ENCODE results near the gene RAB33A. TPM values are rescaled to one million over a fixed set of nuclear protein-coding genes. Genes with fewer than 3 reads are reported as not detected.
A peak's percentile ranks its signal among the peaks of the same experiment; 100 is the strongest.

RAB33A gene
- total RNA-seq = 10 to 100 TPM; 34.6 to 36.1 TPM

DNA sequence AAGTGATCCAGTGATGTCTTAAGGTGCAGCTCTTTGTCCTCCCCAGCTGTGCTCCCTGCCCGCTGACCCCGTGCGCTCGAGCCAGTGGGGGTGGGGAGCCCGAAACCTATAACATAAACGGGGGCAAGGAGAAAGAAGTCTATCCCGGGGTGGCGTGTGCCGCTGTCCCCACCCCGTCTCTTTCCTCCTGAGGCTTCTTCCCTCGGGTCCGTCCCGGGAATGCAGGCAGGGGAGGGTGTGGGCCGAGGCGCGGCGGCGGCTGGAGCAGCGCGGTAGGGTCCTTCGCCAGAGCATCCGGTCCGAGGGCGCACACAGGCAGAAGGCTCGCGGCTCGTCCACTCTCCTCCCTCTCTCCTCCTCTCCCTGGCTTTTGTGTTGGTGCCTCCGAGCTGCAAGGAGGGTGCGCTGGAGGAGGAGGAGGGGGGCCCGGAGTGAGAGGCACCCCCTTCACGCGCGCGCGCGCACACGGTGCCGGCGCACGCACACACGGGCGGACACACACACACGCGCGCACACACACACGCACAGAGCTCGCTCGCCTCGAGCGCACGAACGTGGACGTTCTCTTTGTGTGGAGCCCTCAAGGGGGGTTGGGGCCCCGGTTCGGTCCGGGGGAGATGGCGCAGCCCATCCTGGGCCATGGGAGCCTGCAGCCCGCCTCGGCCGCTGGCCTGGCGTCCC is at the start of gene RAB33A:
TSS of gene RAB33A (plus strand) at position 517 of the 681 bp plus-strand sequence. CDS start at position 618, 101 bp downstream.
- Mint-ChIP-seq H3K9me3 (no peaks in the 10 kb centered on the region), H3K27me3 (no peaks in the 10 kb centered on the region), H3K27ac (peak within 1 kb of the TSS; percentile 94), H3K4me3 (peak within 1 kb of the TSS; percentile 95), H3K4me1 (peaks cover 14% of the 10 kb centered on the region), H3K36me3 (ENCODE audit: low read depth) (peaks cover 41% of the 10 kb centered on the region)
- peak; percentile 20 for ATAC-seq (replicated peaks)

DNA sequence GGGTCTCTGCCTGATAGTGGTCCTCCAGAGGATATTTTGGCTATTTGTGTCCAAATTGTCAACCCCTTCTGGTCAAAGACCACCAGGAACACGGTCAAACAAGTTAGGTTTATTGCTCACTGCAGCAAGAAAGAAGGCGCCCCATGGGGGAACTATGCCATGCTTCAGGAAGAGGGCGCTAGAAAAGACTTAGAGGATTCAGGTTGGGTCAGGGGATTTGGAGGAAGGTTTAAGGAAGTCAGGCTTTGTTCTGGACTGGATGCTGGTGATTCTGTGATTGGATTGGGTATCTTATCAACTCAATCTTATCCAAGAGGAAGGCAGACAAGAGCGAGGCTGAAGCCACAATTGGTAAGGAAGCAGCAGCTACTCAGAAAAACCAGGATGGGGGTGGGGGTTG is 47.2 kb upstream of the RAB33A start:
- H3K27me3 Mint-ChIP-seq = no peaks in the 10 kb centered on the region
- no peaks in the 10 kb centered on the region for H3K9me3 Mint-ChIP-seq
- H3K4me1 Mint-ChIP-seq = no peaks in the 10 kb centered on the region
- H3K4me3 Mint-ChIP-seq = no peak overlapping the region
- no peak overlapping the region for H3K27ac Mint-ChIP-seq
- no peak for ATAC-seq (replicated peaks)
- peaks cover 23% of the 10 kb centered on the region for H3K36me3 Mint-ChIP-seq (ENCODE audit: low read depth)

DNA sequence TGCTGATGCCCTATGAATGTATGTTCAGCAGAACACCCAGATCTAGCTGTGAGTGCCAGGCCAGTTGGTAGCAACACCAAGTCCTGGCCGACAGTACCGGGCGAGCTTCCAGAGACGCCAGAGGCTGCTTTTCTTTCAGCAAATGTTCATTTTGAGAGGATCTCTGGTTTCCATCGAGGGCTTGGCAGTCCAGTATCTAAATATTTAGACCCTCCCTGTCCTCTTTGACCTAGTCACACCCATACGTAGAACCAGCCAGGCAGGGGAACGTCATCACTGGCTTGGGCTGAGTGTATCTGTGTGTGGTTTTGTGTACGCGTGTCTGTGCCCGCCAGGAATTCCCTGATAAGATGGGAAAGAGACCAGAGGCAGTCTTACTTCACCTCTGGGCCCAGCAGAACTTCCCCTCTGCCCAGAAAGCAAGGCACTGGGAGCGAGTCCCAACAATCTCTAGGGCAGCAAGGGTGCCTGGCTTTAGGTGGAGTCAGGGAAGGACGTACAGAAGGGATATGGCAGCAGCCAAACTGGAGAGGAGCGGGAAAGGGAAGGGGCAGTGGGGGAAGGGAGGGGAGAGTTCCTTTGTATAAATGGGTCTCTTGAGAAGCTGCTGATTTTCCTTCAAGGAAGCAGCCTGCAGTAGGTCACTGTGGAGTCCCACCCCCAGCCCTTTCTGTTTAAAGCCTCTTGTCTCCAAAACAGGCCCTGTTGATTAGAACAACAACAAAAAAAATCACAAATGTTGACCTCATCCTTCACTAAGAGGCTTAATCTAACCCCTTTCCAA is 46.5 kb upstream of the RAB33A start:
- no peak for ATAC-seq (replicated peaks)
- Mint-ChIP-seq H3K4me3 (no peak overlapping the region), H3K4me1 (no peaks in the 10 kb centered on the region), H3K36me3 (ENCODE audit: low read depth) (peaks cover 30% of the 10 kb centered on the region), H3K27me3 (no peaks in the 10 kb centered on the region), H3K9me3 (no peaks in the 10 kb centered on the region), H3K27ac (no peak overlapping the region)

DNA sequence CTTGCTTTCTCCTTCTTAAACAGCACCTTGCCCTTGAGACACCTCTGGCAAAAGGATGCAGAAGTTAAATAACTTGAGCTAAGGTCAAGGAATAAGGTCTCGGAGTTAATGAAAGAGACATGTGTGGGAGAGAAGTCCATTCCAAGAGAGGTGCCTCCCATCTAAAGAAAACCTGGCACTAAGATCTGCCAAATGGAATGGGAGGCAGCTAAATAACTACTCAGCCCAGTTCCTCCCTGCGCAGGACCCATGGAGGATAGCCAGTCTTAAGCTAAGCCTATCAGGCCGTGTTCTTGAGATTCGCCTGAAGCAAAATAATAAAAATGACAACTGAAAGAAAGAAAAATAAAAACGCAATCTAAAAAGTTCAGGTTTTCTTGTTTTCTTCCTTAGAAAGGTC is 40.8 kb upstream of the RAB33A start:
- Mint-ChIP-seq H3K9me3 (no peaks in the 10 kb centered on the region), H3K27me3 (no peaks in the 10 kb centered on the region), H3K4me1 (no peaks in the 10 kb centered on the region), H3K4me3 (no peak overlapping the region), H3K36me3 (ENCODE audit: low read depth) (peaks cover 77% of the 10 kb centered on the region), H3K27ac (no peak overlapping the region)
- no peak for ATAC-seq (replicated peaks)

DNA sequence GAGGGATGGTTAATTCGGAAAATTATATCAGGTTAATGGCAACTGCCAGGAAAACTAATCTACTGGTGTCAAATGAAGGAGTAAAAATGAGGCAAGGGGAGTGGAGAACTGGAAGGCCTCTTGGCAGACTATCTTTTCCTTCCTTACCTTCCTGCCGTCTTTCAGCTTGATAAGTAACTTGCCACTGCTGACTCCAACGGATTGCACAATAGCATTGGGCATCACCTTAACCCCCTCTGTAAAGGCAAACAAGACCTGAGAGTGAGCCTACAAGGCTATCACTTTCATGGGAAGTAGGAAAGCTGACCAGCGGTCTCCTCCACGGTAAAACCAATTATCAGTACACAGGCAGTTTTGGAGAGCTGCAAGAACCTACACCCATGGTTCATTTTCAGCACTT is 35.3 kb upstream of the RAB33A start:
- Mint-ChIP-seq H3K4me1 (no peaks in the 10 kb centered on the region), H3K27ac (no peak overlapping the region), H3K36me3 (ENCODE audit: low read depth) (peaks cover 90% of the 10 kb centered on the region), H3K4me3 (no peak overlapping the region), H3K9me3 (no peaks in the 10 kb centered on the region), H3K27me3 (no peaks in the 10 kb centered on the region)
- ATAC-seq (replicated peaks) = no peak

DNA sequence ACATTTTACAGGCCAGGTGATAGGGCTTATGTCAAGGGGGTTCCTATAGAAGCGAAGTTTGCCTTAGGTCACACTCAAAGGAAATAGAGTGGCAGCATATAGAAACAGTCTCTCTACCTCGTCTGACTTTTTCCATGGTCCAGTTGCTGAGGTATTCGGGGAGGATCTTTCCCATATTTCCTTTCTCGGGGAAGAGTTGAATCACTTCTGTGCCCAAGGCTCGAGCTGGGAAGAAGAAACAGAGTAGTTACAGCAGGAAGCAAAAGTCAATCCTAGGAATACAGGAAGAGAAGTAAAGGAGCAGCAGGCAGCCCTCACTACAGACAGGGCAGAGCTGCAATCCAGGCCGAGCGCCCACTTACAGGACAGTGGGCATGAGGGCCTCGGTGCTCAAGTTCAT is 34.8 kb upstream of the RAB33A start:
- H3K4me1 Mint-ChIP-seq = no peaks in the 10 kb centered on the region
- no peak overlapping the region for H3K27ac Mint-ChIP-seq
- H3K4me3 Mint-ChIP-seq = no peak overlapping the region
- no peak for ATAC-seq (replicated peaks)
- H3K27me3 Mint-ChIP-seq = no peaks in the 10 kb centered on the region
- no peaks in the 10 kb centered on the region for H3K9me3 Mint-ChIP-seq
- H3K36me3 Mint-ChIP-seq (ENCODE audit: low read depth) = peaks cover 88% of the 10 kb centered on the region

DNA sequence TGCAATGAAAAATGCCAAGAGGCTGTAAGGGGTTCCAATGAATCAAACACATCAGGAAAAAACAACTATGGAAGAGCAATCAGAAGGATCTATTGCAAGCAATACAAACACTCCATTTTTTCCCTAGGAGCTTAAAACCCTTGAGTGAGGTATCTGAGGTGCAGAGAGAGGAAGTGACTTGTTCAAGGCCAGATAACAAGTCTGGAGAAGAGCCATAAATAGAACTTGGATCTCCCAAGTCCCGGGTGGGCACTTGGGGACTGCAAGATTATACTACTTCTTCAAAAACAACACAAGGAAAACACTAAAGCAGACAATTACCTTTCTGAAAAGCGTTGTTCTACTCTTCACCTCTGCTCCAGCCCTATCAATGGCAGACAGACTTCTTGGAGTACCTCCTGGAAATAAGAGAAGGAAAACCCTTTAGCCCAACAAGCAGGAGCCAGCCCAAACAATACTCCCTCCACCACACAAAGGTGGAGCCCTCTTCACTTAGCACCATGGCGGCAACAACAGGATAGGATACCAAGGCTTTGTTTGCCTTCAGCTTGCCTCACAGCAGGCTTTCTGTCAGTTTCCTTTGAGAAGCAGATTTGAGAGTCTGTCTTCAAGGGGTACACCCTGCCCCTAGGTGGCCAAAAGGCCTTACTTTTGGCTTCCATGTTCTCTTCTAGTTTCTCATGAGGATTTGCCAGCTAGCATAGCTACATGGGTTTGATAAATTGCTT is 32.1 kb upstream of the RAB33A start:
- peaks cover 5% of the 10 kb centered on the region for H3K4me1 Mint-ChIP-seq

DNA sequence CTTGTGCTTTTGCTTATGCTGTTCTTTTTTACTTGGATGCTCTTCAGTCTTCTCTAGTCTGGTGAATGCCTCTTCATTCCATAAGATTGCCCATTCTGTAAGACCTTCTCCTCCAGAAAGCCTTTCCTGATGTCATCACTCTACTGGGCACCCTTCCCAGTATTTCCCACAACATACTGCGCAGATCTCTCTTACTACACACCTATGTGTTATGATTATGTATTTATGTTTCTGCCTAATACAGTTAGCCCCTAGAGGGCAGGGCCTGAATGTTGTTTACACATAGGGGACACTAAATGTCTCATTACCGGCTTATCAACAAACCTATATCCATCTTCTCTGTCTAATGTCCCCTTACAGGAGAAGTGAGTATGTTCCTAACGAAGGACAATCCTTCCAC is 27.3 kb upstream of the RAB33A start:
- Mint-ChIP-seq H3K9me3 (no peaks in the 10 kb centered on the region), H3K4me1 (peaks cover 5% of the 10 kb centered on the region), H3K4me3 (no peak overlapping the region), H3K27me3 (no peaks in the 10 kb centered on the region), H3K36me3 (ENCODE audit: low read depth) (peaks cover 92% of the 10 kb centered on the region), H3K27ac (no peak overlapping the region)
- no peak for ATAC-seq (replicated peaks)

More for the DNA sequence above, 32.1 kb upstream of the RAB33A start:
- no peaks in the 10 kb centered on the region for H3K27me3 Mint-ChIP-seq
- no peak overlapping the region for H3K4me3 Mint-ChIP-seq
- H3K36me3 Mint-ChIP-seq (ENCODE audit: low read depth) = peaks cover 90% of the 10 kb centered on the region
- no peak for ATAC-seq (replicated peaks)
- no peaks in the 10 kb centered on the region for H3K9me3 Mint-ChIP-seq
- H3K27ac Mint-ChIP-seq = no peak overlapping the region

DNA sequence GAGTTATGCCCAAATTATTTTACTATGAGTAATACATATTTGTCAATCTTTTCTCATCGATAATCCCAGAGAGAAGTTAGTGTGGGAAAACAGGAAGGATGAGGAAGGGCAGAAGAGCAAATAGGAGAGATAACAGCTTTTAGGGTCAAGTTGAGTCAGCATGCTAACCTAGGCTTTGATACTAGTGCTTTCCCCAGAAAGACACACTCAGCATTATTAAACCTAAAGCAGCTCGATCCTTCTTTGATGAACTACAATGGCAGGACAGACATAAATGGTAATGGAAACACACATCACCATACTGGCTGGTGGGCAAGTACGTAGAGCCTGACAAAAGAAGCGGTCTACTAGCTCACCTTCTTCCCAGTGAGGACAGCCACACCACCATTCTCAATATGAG is 26.6 kb upstream of the RAB33A start:
- H3K4me1 Mint-ChIP-seq = peaks cover 5% of the 10 kb centered on the region
- H3K4me3 Mint-ChIP-seq = no peak overlapping the region
- no peak overlapping the region for H3K27ac Mint-ChIP-seq
- ATAC-seq (replicated peaks) = no peak
- no peaks in the 10 kb centered on the region for H3K9me3 Mint-ChIP-seq
- peaks cover 92% of the 10 kb centered on the region for H3K36me3 Mint-ChIP-seq (ENCODE audit: low read depth)
- H3K27me3 Mint-ChIP-seq = no peaks in the 10 kb centered on the region

DNA sequence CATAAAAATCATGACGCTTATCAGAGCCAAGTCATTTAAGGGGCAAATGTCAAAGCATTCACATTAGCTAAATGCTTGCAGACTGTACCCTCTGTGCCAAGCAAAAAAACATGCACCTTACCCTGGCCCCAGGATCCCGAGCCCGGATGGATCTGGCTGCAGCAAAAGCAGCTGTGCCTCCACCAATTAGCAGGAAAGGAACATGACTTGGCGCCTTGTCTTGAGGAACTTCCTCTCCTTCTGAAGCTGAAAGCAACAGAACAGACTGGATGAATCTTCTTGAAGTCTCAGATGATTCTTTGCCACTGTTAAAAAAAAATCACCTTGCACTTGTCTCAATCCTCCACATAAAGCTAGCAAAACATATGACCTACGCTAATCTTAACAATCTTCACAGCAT is 24.1 kb upstream of the RAB33A start:
- H3K9me3 Mint-ChIP-seq = no peaks in the 10 kb centered on the region
- peaks cover 69% of the 10 kb centered on the region for H3K36me3 Mint-ChIP-seq (ENCODE audit: low read depth)
- no peak for ATAC-seq (replicated peaks)
- H3K27ac Mint-ChIP-seq = no peak overlapping the region
- H3K4me1 Mint-ChIP-seq = peaks cover 5% of the 10 kb centered on the region
- no peaks in the 10 kb centered on the region for H3K27me3 Mint-ChIP-seq
- H3K4me3 Mint-ChIP-seq = no peak overlapping the region

DNA sequence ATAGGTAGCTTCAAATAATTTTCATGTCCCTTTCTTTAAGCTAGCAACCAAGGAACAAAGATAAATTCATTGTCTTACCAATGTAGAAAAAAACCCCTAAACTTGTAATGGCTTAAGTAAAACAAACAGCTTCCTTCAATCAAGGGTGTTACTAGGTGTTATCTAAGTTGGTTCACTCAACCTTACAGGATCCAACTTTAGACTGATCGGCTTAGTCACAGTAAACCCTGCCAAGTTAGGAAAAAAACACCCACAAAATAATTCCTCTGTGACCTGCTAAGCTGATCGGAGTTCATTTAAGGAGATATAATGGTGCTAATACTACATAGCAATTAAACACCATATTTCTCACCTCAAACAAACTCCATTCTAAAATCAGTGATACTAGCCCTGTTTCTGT is 16.2 kb upstream of the RAB33A start:
- H3K27ac Mint-ChIP-seq = no peak overlapping the region
- peaks cover 34% of the 10 kb centered on the region for H3K36me3 Mint-ChIP-seq (ENCODE audit: low read depth)
- no peaks in the 10 kb centered on the region for H3K27me3 Mint-ChIP-seq
- H3K9me3 Mint-ChIP-seq = no peaks in the 10 kb centered on the region
- no peak for ATAC-seq (replicated peaks)
- H3K4me3 Mint-ChIP-seq = no peak overlapping the region
- H3K4me1 Mint-ChIP-seq = peaks cover 5% of the 10 kb centered on the region

DNA sequence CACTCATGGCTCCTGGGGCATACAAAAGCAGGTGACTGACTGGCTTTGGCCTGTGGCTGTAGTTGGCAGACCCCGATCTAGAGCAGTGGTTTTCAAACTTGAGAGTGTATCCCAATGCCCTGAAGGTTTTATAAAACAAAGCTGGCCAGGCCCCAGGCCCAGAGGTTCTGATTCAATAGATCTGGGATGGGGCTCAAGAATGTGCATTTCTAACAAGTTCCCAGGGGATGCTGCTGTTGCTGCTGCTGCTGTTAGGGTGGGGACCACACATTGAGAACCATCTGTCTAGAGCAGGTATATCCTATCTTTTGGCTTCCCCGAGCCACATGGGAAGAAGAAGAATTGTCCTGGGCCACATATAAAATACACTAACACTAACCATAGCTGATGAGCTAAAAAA is 13.5 kb upstream of the RAB33A start:
- H3K4me1 Mint-ChIP-seq = peaks cover 5% of the 10 kb centered on the region
- no peak overlapping the region for H3K4me3 Mint-ChIP-seq
- ATAC-seq (replicated peaks) = no peak
- no peaks in the 10 kb centered on the region for H3K9me3 Mint-ChIP-seq
- H3K36me3 Mint-ChIP-seq (ENCODE audit: low read depth) = peaks cover 43% of the 10 kb centered on the region
- H3K27ac Mint-ChIP-seq = no peak overlapping the region
- no peaks in the 10 kb centered on the region for H3K27me3 Mint-ChIP-seq

DNA sequence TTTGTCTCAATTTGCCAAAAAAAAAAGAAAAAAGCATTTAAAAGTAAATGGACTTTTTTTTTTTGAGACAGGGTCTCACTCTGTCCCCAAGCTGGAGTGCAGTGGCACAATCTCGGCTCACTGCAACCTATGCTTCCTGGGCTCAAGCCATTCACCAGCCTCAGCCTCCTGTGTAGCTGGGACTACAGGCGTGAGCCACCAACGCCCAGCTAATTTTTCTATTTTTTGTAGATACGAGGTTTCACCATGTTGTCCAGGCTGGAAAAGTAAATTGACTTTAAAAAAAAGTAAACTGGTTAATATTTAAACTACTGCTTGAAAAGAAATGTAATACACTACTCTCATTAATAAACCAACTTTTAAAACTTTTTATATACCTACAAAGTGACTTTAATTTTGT is 12.0 kb upstream of the RAB33A start:
- H3K9me3 Mint-ChIP-seq = no peaks in the 10 kb centered on the region
- peak overlapping the region; percentile 67 for H3K4me3 Mint-ChIP-seq
- H3K36me3 Mint-ChIP-seq (ENCODE audit: low read depth) = peaks cover 29% of the 10 kb centered on the region
- H3K27ac Mint-ChIP-seq = no peak overlapping the region
- ATAC-seq (replicated peaks) = no peak
- H3K4me1 Mint-ChIP-seq = peaks cover 5% of the 10 kb centered on the region
- H3K27me3 Mint-ChIP-seq = no peaks in the 10 kb centered on the region

DNA sequence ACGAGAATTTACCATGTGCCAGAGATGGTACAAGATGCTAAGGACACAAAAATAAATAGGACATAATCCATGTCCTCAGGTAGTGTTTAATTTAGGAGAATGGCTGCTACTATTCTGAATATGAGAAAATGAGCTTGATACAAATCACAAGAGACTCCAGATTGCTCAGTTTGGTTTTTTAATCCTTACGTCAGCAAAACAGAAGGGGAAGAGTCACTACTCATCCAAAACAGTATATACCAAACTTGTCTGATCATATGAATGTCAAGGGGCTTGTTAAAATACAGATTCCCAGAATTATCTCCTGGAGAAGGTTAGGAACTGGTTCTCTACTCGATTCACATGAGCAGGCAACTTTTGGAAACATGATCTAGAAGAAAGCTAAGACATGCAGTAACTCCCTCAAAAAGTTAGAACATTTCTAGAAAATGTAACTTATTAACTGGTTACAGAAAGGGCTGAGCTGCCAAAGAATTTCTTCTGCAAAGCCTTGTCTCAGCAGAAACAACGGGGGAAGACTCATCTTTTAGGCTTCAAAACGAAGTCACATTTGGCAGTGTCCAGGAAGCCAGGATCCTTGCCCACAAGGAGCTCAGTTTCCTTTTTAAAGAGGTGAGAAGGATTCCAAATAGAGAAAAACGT is 9.5 kb upstream of the RAB33A start:
- H3K4me3 Mint-ChIP-seq = peak overlapping the region; percentile 96
- H3K36me3 Mint-ChIP-seq (ENCODE audit: low read depth) = peaks cover 9% of the 10 kb centered on the region
- no peak for ATAC-seq (replicated peaks)
- H3K27me3 Mint-ChIP-seq = no peaks in the 10 kb centered on the region
- no peaks in the 10 kb centered on the region for H3K9me3 Mint-ChIP-seq
- H3K27ac Mint-ChIP-seq = peak overlapping the region; percentile 38
- peaks cover 11% of the 10 kb centered on the region for H3K4me1 Mint-ChIP-seq

Measured in activated T-helper 17 cell treated with anti-CD3 and anti-CD28 coated beads, Interleukin-2, amount 50 U/mL, for 72 hours (primary cell).